ENCODE measurements around the gene SRGAP3.

Gene SRGAP3

DNA sequence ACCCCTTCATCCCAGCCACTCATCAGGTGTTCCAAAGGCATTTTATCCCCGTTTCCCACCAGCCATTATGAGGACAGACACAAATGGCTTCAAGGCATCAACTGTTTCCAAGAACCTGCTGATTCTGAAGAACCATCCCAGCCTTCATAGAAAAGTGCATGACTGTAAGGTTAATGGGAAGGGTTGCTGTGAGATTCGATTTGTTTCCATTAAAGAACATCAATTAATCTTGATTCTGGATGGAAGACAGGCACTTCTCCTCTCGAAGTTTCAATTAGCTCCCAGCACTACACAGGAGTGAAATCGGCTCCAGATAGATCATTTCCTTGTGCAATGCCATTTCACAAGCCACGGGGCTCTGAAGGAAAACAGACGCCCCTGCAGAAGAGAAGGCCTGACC lies 25.8 kb downstream of the SRGAP3 start:
- DNase-seq, result no peak

DNA sequence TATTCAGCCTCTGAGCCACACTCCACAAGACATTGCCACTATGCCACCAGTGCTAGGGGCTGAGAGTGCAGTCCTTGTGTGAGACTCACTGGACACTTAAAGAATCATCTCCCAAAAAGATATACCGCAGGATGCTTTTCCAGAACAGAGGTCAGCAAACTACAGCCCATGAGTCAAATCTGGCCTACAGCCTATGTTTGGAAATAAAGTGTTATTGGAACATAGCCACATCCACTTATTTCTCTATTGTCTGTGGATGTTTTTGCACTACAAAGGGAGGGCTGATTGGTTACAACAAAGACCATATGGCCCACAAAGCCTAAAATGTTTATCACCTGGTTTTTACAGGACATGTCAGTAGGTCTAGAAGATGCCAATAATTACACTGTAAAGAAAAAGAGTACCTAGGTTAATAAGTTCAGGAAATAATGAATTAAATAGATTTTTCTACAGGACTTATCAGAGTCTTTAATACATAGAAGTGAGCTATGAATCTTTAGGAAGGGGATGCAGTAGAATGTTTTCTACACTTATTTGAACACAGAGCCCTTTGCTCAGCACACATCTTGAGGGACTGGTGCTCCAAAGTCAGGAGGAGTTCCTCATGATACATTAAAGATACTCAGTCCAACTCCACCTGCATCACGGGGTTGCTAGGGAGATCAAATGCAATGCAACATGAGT lies 26.3 kb downstream of the SRGAP3 start:
- DNase-seq, result no peak

DNA sequence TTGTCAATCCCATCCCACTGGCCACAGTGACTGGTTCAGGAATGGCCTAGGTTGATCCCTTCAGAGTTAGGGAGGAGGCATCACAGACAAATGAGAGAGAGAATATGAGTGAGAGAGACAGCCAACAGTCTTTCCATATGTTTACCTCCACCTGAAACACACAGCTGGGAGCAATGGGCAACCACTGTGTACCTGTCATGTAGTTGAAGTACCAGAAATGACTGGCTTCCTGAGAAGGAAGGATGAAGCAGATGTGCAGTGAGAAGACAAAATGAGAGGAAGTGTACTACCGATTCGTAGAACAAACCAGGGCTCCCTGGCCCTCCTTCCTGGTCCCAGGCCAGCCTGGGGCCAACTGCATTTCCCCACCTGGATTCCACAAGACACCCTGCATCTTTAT lies 27.4 kb downstream of the SRGAP3 start:
- DNase-seq, result no peak

DNA sequence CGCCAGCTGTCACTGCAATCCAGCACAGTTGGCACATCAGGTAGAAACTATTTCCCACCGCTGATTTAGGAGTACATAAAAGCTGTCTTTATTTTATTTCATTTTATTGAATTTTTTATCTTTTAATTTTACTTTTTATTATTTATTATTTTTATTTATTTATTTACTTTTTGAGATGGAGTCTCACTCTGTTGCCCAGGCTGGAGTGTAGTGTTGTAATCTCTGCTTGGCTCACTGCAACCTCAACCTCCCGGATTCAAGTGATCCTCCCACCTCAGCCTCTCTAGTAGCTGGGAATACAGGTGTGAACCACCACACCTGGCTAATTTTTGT lies 31.0 kb downstream of the SRGAP3 start:
- DNase-seq, result no peak

DNA sequence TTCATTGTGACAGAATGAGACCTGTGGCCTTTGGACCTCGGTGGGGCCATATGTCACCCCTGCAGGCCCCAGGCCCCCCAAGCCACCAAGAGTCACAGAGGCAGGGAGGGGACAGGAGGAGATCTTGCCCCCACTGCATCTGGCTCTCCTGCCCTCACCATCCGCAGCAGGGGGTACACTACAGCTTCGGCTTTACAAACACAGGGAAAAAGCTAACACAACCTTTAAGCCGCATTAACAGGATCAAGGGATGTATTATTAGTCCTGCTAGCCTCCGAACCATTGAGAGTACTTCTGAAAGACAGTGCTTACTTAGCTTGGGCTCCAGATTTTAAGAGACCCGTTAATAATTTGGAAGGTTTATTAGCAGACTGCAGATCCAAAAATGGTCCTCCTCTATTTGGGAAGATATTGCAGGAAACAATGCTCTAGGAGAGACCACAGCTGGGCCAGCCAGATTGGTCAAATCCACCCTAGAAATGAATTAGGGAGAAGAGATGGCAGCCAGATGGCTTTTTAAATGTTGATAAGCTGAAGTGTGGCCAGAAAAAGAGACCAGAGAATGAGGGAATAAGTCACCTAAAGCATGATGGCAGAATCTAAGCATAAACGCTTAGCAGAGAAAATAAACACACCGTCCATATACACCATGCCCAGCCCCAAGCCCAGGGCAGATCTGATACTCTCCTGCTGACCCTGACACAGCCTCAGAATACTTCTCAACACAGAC lies 31.5 kb downstream of the SRGAP3 start:
- DNase-seq, result no peak

DNA sequence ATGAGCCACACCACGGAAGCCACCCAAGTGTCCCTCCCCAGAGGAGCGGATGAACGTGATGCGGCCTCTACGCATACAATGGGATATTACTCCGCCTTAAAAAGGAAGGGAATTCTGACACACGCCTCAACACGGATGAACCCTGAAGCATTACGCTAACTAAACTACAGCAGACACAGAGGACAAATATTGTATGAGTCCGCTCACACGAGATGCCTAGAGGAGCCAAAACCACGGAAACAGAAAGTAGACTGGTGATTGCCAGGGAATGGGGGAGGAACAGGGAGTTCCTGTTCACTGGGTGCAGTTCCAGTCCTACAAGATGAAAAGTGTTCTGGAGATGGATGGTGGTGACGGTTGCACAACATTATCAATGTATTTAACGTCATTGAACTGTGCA lies 32.7 kb downstream of the SRGAP3 start:
- DNase-seq, result no peak

DNA sequence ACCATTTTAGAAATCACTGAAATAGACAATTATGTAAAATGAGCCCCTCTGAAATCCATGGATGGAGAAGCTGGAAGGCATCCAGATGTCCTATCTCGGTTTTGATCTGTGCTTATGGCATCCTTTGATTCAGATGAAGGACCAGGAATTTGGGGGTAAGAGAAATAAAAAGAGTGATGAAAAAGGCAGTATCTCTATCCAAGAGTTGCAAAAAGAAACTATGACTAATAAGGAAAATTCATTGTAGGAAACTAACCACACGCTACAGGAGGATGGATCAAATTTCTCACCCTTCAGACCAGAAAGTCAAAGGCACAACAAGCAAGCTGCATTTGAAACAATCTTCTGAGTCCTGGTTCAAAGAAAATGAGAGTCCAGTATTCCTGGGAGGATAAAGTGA lies 34.8 kb downstream of the SRGAP3 start:
- no peak for DNase-seq

DNA sequence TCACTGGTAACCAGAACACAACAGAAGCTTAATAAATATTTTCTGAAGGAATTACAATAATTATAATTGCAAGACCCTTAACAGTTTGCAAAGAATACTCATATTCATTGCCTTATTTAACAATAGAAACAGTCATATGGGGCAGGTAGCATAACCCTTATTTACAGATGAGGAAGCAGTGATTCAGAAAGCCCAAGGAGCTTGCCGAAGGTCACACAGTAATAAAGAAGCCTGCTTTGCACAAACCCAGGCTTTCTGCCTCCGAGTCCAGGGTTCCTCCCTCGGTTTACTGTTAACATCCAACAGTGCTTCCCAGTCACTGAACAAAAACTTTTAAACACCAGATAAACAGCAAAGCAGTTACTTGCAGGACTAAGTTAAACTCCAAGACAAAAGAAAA lies 35.3 kb downstream of the SRGAP3 start:
- no peak for DNase-seq

DNA sequence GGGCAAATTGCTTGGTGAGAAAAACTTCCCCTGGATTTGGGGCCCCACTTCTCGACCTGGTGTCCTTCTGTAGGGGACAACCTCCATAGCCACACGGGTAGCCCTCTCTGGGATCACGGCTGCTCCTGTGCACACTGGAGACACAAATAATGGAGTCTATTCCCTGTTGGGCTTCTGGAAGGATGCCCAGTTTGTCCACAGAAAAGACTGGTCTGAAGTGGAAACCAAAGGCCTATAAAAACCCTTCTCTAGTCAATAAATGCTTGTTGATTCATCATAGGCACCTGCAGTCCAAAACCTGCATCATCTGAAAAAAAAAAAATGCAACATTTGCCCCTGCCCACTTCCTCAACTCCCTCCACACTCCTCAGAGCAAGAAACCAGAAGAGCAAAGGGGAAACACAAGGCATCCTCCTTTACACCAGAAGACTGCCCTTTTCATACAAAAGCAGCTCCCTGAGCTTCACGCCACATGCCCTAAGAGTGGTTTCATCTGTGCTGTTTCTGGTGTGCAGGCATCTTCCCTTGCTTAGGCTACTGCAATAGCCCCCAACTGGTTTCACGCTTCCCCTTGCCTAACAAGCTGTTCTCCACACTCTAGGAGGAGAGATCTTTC lies 36.3 kb downstream of the SRGAP3 start:
- DNase-seq, result no peak

DNA sequence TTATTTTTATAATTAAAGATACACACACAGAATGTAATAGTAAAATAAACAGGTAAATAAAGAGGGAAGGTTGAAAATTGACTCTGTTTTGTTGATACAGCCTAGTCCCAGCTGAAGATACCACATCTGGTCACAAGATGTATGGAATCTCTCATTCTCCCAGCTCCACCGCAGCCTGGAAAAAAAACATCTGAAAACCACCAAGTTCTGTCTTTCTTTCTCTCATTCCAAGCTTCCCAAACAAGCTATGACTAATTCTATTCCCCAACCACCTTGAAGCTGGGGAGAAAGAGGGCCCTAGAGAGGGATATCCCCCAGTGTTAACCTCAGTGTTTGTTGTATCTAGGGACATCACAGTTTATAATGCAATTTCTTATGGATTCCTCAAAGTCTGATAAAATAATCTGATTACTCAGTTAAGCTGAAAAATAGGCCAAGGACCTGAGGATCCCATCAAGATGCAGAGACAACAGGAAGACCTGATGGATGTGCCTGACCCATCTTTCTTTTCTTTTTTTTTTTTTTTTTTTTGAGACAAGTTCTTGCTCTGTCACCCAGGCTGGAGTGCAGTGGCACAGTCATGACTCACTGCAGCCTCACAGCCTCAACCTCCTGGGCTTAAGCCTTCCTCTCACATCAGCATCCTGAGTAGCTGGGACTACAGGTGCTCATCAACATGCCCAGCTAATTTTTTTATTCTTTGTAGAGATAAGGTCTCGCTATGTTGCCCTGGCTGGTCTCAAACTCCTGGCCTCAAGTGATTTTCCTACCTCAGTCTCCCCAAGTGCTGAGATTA lies 38.1 kb downstream of the SRGAP3 start:
- no peak for DNase-seq

DNA sequence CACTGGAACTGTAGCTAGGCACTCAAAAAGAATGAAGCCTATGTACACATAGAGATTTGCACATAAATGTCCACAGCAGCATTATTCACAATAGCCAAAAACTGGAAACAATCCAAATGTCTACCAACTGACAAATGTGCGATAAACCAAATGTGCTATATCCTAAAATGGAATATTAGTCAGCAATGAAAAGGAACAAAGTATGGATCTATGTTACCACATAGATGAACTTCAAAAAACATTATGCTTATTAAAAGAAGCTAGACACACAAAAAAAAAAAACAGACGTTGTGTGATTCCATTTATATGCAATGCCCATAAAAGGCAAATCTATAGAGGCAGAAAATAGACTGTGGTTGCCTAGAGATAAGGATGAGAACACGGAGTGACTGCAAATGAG lies 39.7 kb downstream of the SRGAP3 start:
- DNase-seq, result no peak

DNA sequence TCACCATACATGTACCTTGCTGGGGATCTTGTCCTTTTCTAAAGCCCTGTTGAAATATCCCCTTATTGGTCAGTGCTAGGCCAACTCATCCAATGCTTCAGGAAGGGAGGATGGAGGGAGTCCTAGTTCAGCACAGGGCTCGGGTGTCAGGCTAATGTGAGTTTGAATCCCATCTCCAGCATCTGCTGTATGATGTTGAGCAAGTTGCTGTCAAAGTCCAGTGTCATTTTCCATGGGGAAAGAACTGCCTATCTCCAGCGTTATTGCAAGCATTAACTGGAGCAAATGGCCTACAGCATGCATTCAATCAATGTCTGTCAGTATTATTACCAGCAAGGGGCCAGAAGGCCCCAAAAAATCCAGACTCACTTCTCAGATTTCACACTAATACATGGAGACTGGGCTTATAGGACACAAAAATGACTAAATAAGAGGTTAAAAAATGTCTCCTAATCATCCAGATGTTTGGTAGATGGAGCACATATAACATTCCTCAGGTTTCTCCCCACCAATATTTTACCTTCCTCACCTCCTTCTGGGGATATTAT lies 40.8 kb downstream of the SRGAP3 start:
- no peak for DNase-seq

DNA sequence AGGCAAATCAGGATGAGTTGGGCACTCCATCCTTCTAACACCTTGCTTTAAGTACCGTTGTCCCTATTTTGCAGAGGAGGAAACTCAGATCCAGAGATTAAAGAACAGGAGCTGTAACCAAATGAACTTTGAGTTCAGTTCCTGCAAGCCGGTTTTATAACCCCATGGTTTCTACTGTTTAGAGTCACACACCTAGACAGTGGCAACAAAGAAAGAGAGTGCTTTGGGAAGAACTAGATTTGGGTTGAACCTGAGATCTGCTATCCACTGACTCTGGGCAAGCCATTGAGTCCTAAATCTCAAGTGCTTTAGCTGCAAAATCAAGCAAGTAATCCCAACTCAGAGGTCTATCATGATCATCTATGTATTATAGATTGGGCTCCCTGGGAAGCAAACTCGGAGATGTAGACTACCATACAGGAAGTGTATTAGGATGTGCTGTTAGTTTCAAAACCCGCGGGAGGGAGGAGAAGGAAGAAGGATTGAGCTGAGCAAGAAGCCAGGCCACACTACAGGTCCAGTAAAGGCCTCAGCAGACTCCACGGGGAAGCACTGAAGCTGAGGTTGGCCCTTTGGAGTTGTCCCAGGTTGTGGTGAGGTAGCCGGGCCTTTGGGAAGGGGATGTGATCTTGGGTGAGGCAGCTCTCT lies 42.2 kb downstream of the SRGAP3 start:
- no peak for DNase-seq

DNA sequence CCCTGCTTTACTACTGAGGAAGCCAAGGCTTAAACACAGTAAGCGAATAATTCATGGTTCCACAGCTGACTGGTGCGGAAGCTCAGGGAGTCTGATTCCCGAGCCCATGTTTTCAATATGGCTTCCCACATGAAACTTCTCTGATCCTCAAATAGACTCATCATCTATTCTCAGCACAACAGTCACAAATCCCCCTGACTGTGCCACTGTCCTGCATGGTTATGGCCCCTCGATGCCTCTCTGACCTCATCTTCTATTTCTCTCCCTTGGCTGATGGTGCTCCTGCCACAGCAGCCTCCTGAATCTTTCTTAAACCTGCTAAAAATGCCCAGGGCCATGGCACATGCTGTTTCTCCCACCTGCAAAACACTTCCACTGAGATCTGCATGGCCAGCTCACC lies 43.2 kb downstream of the SRGAP3 start:
- no peak for DNase-seq

DNA sequence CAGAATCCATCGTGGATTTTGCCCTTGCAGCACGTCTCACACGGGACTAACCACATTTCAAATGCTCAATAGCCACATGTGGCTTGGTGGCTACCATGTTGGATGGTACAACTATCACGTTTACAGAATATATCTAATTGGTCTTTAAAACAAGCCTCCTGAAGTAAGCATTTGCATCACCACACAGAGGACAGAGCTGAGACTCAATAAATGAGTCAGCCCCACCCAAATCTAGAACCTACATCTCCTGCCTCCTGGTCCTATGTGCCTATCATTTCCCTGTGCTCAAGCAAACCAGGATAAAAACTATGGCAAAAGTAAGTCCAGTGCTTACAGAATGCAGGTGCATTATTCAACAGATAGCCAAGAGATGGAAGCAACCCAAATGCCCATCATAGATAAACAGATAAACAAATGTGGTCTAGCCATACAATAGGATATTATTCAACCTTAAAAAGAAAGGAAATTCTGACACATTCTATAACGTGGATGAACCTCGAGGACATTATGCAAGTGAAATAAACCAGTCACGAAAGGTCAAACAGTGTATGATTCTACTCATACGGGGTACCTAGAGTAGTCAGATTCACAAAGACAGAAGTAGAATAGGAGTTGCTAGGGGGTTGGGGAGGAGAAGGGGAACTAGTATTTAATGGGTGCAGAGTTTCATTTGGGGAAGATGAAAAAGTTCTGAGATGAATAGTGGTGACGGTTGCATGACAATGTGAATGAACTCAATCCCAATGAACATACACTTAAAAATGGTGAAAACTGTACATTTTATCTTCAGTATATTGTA lies 43.9 kb downstream of the SRGAP3 start:
- DNase-seq, result no peak

DNA sequence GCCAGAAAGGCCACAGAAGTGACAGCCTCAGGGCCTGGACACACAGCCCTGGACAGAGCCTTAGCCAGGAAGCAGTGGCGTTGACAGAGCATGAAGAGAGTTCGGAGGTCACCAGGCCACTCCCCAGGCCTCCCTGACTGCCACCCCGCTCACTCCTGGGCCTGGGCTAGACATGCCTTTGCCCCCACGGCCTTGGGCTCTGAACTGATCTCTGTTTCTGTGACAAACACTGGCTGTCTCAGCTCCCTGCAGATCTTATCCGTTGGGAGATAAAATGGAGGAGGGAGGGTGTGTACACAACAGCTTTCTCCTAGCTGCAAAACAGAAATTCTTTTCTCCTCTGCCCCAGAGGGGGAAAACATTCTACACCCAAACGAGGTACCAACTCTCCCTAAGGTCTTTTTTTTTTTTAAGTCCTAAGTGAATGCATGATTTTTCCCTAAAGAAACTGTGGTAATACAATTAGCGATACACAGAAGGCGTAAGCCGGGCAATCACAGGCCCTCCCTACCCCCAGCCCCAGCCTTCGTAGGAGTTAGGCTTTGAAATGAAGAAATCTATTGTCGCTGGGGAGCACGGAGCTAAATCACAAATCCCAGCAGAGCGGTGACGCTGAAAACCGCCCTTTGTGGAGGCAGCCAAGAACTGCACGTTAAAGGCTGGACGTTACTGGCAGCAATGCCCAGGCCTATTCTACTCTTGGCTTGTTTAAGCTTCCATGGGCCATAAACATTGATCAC lies 45.0 kb downstream of the SRGAP3 start:
- DNase-seq, result no peak

DNA sequence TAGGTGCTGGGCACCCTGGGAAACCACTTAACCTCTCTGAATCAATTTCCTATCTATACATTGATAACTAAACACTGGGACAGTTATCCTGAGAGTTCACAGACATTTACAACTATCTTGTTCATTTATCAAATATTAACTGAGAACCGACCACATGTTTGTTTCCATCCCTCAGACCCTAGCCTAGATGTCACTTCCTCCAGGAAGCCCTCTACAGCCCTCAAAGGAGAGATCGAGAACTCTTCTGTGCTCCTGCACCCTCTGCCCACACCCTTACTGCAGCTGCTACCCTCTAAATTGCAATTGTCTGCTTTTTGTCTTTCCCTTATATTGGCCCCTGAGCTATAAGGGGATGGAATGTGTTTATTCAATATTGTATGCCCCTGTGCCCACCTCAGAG lies 46.1 kb downstream of the SRGAP3 start:
- no peak for DNase-seq

DNA sequence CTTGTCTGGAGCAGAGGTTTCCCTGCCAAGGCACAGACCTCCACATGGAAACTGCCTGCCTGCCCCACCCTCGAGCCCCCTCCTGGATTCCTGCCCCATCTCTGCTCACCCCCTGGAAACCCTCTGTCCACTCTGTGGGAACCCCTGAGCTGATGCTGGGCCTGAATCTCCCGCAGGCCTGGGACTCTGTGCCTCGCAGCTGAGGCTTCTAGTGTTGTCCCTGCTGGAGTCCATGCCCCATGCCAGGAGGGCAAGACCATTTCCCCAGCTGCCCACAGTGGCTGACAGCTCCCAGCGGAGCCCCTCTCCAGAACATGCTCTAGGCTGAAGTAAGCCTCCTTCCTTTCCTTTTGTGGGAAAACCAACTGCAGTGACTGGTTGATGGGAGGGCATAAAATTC lies 46.9 kb downstream of the SRGAP3 start:
- DNase-seq, result no peak

DNA sequence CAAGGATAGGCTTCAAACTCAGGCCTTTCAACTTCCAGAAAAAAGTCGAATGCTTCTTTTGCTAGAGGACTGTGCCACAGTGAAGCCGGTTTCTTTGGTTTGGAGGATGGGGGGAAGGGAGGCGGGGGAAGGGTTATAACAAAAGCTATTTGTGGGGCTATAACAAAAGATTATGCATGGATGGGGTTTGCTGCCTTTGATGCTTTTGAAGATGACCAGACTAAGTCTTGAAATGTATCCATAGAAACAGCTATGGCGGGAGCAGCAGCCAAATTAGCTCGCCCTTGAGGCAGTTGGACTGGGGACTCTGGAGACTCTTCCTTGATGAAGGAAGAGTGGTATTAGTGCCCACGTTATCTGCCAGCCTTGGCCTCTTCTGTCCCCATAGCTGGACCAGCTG lies 47.5 kb downstream of the SRGAP3 start:
- DNase-seq, result no peak

DNA sequence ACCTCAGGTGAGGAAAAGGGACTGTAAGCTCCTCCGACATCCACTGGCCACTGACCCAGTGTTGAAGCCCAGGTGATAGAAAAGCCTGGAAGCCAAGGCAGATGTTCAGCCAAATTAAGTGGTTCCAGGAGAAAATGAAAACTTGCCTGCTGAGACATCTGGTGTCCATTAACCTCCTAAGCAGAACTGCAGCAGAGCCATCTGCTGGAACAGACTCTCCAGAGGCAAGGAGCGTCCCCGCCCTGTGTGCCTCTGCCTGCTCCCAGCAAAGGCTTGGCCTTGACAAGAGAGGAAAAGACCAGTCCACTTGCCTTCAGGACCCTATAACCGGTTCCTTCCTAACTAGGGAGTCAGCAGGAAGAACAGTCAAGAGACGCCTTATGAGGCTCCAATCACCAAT lies 48.2 kb downstream of the SRGAP3 start:
- DNase-seq, result no peak

DNA sequence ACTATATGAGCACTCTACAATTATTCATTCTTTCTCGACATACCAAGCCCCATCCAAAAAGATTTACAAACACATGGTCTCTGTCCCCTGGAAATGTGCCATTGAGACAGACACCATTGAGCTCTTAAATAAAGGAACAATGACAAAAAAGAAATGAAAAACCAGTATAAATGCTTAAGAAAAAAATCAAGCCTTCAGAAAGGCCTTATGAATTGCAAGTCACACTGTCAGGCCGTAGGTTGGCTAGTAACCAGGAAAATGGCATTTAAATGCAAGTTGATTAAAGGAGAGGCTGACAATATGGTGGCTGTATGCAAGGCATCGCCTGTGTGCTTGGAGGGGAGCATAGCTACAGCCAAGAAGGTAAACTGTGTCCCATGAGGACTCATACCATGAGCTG lies 49.7 kb downstream of the SRGAP3 start:
- no peak for DNase-seq

Data from activated gamma-delta T cell (primary cell).